NOMO-1 (cell line): ENCODE measurements around the gene ZNF524.

Experiments
- DNase-seq, 2 experiments: peaks; one replicate each; lab custom pipeline; 2025; ENCODE audit not compliant: unreplicated experiment in 2 of 2; lab: John Stamatoyannopoulos, UW

The ZNF524 gene

DNA sequence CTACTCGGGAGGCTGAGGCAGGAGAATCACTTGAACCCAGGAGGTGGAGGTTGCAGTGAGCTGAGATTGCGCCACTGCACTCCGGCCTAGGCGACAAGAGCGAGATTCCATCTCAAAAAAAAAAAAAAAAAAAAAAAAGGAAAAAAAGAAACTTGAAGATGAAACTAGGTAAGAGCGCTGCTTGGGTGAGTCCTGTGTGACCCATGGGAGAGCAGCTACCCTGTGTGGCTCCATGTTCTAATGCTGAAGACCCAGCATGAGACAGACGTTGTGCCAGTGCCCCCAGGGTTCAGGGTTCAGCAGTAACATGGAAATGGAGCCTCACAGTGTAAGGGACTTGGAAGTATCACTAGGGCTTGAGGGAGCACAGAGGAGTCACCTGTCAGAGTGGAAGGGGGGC lies 18.3 kb downstream of the ZNF524 start:
- no peak for DNase-seq

DNA sequence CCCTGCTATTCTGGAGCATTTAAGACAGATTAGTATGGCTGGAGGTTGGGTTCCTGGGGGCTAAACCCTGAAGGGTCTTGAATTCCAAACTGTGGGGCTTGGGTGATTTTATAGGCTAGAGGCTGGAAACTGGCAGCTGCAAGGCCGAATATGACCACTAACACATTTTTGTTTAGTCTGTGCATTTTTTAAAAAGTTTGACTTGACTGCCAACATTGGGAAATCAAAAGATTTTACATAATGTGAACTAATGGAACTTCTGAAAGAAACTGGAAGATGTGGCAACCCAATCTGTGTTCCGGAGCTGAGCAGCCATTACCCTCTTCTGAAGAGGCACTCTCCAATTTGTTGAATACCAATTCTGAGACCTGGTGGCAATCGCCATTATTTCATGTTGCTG lies 19.2 kb downstream of the ZNF524 start:
- peak in 1 of 2 experiments; percentile 27 for DNase-seq

DNA sequence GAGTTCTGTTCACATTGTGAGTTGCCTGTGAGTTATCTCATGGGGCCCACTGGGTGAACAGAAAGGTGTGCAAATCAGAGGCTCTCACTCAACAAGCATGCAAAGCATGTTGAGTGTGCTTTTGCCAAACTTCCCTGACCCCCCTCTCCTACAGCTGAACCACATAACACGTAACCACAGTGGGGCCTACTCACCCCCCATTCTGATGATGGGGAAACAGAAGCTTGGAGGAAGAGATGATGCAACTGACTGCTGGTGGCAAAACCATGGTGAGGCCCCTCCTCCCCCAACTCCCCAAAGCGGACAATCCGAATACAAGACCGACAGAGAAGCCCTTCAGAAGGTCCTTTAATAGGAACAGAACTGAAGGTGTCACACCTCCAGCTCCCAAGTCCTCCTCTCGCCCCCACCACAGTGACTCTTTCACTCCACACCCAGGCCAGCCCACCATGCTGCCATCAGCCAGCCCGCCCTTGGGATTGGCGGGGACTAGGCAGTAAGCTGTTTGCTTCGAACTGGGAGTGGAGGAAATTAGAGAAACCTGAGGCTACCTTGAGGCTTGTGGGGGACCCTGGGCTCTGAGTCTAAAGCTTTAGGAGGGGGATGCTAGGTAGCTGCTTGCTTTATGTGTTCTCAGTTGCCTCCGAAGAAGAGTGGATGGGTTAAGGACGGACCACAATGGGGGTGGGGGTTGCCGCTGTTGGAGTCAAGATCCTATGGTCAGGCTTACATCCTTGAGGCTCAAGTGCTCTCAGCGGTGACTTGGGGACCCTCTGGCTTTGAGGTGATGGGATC lies 20.5 kb downstream of the ZNF524 start:
- DNase-seq = peak; percentile 88 to 92

DNA sequence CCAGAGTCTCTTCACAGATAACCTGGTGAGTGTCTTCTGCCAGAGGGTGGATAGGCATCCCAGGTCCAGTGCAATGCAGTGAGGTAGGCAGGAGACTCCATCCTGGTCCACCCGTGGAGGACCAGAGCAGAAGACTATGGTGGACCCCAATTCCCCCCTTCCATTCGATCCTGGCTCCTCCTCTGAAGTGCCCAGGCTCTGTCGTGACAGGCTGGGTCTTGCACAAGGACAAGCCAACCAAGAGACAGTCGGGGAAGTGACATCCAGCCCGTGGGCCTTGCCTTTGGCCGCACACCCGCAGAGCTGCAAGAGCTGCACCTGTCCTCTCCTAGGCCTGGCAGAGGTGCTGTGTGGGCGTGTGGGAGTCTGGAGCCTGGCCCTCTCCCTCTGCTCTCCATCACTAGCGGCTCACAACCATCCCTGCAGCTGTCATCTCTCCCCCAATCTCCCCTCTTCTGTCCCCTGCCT lies 21.2 kb downstream of the ZNF524 start:
- DNase-seq = no peak

DNA sequence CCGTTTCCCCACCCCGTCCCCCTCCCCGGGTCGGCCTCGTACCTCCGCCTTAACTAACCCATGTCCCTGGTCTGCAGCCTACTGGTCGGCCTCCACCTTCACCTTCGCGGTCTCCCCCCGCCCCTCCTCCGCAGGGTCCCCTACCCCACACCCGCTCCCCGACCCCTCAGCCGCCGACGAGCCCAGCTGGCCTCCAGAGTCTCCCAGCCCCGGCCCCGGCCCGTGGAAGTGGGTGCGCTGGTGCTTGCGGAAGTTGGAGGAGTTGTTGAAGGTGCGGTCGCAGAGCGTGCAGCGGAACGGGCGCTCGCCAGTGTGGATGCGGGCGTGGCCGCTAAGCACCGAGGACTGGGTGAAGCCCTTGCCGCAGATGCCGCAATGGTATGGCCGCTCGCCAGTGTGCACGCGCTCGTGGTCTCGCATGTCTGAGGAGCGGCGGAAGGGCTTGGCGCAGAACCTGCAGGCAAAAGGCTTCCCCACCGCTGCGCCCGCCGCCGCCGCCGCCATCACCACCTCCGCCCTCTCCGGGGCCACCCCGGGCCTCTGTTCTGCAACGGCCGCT lies 21.7 kb downstream of the ZNF524 start:
- DNase-seq = no peak

DNA sequence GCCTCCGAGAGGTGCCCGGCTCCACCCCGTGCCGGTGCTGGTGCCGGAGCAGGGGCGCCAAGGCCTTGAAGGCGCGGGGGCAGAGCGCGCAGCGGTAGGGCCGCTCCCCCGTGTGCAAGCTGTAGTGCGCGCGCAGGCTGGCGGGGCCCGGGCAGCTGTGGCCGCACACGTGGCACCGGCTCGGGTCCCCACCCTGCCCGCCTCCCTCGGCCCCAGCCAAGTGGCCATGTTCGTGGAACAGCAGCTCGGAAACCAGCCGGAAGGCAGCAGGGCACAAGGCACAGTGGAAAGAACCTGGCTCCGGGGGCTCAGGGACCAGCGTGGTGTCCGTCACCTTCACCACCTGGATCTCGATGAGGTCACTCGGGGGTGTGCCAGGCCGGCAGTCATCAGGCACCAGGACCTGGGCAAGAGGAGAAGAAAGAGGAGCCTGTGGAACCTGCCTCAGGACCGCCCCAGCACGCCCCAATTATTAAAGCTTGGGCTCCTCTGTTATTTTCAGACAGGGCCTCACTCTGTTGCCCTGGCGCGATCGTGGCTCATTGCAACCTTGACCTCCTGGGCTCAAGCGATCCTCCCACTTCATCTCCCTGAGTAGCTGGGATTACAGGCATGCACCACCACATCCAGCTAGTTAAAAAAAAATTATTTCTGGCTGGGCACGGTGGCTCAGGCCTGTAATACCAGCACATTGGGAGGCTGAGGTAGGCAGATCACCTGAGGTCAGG lies 22.3 kb downstream of the ZNF524 start:
- DNase-seq = no peak

DNA sequence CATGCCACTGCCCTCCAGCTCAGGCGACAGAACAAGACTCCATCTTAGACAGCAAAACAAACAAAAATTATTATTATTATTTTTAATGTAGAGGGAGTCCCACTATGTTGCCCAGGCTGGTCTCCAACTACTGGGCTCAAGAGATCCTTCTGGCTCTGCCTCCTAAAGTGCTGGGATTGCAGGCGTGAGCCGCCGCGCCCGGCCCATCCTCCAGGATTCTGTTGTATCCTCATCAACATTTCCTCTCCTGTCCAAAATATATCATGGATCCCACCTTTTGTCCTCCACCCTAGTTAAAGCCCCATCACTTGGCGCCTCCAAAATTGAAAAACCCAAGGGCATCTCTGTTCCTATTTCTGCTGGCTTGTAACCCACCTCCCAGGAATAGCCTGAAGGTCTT lies 23.0 kb downstream of the ZNF524 start:
- no peak for DNase-seq

DNA sequence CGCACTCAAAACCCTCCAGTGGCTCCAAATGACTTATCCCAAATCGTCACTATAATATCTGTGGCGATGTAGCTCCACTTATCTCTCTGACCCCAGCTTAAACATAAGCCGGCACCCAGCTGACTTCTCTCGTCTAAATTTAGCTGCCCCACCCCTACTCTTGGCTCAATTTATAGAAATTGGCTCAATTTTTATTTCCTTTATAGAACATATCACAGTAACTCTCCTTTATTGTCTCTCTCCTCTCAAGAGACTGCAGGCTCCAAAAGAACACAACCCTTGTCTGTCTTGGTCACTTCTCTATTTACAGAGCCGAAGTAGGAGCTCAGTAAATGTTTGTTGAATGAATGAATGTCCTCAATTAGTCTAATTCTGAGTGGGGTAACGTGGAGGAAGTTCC lies 23.5 kb downstream of the ZNF524 start:
- DNase-seq = peak in 1 of 2 experiments; percentile 4

DNA sequence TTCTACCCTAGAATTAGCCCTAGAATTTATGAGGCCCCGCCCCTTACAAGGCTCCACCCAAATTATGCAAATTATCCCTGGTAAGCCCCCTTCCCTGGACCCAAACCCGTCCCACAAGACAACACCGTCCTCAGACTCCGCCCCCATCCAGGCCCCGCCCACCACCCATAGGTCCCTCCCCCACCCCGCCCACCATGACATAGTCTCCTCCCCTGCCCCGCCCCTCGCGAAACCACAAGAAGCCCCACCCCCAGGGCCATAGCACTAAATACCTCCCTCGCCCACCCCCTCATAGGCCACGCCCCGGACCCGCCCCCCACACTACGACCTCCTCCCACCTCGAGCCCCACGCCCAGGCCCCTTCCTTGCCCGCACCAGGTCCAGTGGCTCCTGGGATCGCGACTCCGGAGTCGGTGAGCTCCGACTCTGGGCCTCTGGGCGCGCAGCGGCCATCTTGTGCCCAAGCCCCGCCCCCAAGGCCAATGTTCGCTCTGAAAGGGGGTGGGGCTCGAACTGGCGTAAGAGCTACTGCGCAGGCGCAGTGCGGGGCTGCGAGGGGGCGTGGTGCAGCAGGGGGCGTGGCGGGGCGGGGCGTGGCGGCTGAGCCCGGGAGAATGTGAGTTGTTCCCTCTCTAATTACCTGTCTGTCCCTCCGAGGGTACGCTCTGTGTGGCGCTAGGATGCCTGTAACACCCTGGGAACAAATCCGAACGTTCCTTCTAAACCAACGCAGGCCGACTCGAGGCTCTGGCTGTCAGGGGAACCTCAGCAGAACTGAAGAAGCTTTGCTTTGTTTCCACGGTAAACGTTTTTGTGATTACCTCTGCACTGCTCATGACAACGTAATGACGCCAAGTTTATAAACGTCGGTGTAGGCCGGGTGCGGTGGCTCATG lies 24.3 kb downstream of the ZNF524 start, which contains the start of gene ZNF784:
Gene ZNF784 (minus strand): TSS at position 458 of the 895 bp plus-strand sequence. CDS start 5 bp downstream, at position 453.
- DNase-seq = peak; percentile 88 to 99

DNA sequence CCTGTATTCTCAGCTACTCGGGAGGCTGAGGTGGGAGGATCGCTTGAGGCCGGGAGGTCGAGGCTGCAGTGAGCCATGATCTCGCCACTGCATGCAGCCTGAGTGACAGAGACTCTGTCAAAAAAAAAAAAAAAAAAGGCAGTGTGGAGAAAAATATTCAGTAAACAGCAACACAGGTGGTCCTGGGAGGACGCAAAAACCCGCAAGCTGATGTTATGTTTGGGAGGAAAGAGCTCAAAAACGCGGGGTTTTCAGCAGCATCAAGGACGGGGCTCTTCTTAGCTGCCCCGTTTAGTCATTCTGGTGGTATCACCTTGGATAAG lies 24.9 kb downstream of the ZNF524 start:
- no peak for DNase-seq

DNA sequence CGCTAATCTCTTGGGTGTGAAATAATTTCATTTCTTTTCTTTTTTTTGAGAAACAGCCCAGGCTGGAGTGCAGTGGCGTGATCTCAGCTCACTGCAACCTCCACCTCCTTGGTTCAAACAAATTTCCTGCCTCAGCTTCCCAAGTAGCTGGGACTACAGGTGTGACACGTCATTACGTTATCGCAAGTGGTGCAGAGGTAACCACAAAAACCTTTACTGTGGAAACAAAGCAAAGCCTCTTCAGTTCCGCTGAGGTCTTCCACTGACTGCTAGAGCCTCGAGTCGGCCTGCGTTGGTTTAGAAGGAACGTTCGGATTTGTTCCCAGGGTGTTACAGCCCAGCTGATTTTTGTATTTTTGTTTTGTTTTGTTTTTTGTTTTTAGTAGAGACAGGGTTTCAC lies 26.3 kb downstream of the ZNF524 start:
- DNase-seq = no peak

DNA sequence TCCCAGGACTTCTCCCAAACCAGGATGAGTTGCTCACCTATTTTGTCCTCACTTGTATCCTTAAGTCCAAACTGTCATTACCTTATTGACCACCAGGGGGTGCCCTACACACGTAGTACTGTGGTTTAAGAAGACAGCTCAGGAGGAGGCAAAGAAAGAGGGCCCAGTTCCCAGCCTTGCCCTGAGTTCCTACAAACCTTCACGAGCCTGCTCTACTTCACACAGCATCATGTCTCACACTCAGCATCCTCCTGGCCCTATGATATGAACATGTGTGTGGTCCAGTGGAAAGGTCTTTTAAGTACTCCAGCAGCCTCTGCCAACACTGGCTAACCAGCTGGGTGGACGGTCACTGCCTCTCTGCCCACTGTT lies 32.4 kb downstream of the ZNF524 start:
- DNase-seq = peak; percentile 60 to 88

DNA sequence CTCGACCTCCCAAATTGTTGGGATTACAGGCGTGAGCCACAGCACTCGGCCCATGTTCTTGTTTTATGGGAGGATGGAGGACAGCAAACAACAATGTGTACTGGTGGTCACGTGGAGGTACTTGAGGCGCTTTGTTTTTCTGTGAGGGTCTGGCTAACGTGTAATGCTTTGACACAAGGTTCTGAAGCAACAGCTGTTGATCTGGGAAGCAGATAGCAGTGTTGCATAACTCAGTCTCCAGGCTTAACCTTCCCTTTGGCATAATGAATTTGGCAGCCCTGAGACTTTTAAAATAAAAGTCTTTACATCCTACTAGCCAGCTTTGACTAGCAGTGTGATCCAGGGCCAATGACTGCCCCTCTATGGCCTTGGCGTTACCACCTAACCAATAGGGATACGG lies 33.8 kb downstream of the ZNF524 start:
- no peak for DNase-seq

DNA sequence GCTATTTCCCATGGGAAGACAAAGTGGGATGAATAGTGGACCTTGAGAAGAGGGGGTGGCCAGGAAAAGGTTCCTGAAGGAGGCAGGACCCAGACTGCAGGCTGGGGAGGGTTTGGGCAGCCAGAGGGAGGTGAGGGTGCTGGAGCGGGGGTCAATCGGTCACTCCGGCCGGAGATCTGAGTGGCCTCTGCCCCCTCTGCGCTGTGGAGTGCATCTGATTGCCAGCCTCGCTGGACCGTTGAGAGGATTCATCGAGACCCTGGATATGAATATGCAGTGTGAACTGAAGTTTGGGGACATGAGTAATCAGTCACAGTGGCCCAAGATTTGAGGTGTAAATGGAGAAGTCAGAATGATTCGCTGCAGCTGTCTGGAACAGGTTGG lies 35.2 kb downstream of the ZNF524 start:
- DNase-seq = peak in 1 of 2 experiments; percentile 8

DNA sequence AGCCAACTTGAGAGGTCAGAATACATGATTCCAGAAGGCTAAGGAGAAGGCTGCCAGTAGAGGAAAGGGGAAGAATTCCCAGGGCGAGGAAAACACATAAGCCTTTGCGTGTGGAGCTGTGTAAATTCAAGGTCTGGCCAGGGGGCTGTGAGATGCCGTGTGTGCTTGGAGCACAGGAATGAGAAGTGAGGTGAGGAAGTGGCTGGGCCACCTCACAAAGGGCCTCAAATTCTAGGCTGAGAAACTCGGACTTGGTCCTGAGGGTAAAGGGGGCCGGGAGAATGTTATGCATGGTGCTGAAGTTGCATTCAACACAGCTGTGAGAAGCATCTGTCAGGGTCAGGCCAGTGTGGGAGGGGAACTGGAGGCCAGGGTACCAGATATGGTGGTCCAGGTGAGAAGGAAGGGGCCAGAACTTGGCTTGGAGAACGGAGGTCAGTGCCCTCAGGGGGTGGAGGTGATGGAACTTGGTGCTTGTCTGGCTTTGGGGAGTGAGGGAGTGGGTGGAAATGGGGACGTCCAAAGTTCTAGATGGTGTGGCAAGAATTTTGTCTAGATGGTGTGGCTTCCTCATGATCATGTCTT lies 35.9 kb downstream of the ZNF524 start:
- no peak for DNase-seq

DNA sequence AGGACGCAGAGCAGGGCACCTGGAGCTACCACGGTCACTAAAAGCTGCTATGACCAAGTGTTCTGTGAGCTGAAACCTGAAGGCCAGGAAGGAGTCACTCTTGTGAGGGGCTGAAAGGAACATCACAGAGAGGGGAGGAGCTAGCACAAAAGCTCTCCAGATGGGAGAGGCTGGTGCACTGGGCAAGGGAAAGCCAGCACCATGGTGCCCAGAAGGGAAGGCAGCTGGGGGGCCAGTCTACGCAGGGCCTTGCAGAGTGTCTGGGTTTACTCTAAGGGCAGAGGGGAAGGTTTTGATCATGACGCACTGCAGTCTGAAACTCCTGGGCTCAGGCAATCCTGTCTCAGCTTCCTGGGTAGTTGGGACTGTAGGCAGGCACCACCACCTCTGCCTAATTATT lies 36.6 kb downstream of the ZNF524 start:
- no peak for DNase-seq

DNA sequence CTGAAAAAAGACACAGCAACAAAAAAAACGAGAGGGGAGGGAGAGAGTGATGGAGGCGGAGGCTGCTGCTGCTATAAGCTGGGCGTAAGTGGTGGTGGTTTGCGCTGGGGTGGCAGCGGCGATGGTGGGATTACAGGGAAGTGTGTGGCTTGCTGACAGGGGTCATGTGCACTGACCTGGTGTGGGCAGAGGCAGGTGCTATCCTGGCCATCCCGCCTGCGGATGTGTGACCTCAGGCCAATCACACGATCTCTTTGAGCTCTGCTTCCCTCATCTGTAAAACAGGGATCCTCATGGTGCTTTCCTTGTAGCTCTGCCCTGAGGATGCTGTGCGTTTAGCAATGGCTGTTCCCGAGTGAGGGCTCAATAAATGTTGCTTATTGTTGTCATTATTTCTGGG lies 37.4 kb downstream of the ZNF524 start:
- DNase-seq = no peak

DNA sequence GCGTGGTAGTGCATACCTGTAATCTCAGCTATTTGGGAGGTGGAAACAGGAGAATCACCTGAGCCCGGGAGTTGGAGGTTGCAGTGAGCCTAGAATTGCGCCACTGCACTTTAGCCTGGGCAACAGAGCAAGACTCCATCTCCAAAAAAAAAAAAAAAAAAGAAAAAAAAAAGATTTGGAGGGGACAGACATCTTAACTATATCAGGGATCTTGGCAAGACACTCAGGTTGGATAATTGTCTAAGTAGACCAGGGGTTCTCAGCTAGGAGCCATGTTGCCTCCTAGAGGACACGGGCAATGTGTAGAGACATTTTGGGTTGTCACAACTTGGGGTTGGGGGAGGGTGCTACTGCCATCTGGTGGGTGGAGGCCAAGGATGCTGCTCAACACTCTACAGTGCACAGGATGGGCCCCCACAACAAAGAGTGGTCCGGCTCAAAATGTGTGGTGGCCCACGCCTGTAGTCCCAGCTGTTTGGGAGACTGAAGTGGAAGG lies 38.8 kb downstream of the ZNF524 start:
- no peak for DNase-seq

DNA sequence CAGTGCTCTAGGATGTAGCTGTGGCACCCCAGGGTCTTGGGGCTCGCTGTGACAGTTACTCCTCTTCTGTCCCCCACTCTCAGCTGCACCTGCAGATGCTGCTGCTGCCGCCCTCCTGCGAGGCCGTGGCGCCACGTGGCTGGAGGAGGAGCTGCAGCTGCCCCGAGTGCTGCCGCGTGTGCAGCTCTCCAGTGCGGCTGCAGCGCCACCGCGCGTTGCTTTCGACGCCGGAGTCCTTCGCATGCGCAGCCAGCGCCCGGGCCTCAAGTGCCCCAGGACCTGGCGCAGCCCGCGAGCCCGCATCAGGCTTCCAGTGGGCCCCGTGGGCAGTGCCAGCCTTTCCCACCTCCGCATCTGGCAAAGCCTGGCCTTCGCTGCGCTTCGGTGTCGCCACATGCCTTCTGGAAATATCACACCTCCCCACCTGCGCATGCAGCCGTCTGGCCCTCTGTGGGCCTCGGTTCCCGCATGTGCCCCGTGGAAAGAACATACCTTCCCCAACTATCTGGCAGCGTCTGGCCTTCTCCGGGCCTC lies 40.0 kb downstream of the ZNF524 start:
- DNase-seq = no peak
